Right renal pelvis (tissue), 4 donors: ENCODE measurements around the gene RSU1. TPM values are rescaled to one million over a fixed set of nuclear protein-coding genes. Genes with fewer than 3 reads are reported as not detected.

Experiments
- DNase-seq, 4 donors: peaks; one replicate each; pipeline ENCODE4 v3.0.0-alpha.2; 2013; ENCODE audit warnings: low read depth in 4 of 4, low spot score in 3 of 4, missing footprints in 1 of 4
- polyA plus RNA-seq, 4 donors: library from polyadenylated mRNA; unstranded; fragments of 120-200 nt; gene quantifications; one replicate each; pipeline ENCODE4 v1.2.1, GENCODE V29; 2013; ENCODE audit not compliant: insufficient read length in 4 of 4

RSU1 gene
- polyA plus RNA-seq, 4 donors: 83.5 to 93.0 (median 91.1) TPM

- no peak for DNase-seq
Observed at GRCh38 chr10:16822726-16823360, 5.6 kb upstream of the RSU1 start.

- DNase-seq: no peak
Observed at GRCh38 chr10:16822027-16822426, 4.8 kb upstream of the RSU1 start.

DNA sequence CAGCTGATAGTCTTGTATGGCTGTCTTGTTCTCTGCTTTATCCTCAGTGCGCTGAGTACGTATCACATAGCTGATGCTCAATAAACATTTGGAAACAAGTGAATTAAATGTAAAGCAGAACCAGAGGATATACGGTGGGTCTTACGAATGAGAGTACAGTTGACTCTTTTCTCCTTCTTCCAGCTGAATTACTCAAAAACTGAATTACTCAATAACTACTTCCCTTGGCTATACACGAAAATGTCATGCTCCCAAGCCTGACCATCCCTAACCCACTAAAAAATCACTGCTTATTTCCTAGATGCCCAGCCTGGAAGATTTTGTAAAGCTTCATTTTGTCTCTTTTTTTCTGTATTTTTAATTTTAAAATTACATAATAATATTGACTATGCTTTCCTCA is 3.2 kb upstream of the RSU1 start:
- DNase-seq: no peak

DNA sequence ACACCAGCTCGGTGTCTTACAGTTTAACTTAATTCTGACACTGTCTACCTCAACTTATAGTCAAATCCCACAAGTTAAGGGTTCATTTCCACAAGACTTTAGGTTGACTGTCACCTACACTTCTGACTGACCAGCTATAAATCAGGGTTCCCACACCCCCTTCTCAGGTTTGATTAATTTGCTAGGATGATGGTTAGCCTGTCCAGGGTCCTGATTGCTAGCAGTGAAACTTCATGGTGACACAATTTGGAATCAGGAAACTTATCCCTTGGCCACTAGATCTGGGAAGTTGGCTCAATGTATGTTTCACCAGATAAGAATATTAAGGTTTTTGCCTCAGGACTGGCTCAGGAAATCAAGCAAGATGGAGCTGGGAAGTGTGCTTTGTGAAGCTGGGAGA is 2.8 kb upstream of the RSU1 start:
- DNase-seq: no peak

DNA sequence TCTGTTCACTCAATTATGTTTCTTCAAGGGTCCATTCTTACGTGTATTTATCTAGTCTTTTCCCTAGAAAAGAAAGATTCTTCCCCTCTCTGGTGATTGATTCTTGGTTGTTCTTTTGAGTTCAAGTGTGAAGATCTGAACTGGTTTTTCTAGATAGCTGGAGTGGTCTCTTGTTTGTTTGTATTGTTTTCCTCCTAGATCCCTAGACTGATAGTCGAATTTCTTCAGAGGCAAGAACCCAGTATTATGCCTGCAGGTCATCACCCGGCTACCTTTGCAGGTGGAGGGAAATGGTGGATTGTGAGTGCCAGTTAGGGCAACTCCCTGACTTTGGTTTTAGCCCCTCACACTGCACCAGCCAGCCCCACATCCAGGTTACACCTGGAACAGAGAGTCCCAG is 2.2 kb upstream of the RSU1 start:
- DNase-seq: no peak

DNA sequence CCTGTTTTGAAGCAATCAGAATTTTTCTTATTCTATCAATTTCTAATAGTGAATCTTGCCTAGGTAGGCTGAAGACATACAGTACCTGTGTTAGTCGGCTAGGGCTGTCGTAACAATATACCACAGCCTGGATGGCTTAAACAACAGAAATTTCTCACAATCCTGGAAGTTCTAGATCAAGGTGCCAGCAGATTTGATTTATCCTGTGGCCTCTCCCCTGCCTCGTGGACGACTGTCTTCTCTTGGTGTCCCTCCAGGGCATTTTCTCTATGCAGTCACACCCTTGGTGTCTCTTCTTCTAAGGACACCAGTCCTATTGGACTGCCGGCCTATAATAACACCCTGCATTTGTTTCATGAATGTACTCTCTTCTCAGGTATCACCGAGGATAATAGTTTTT is 1.8 kb upstream of the RSU1 start:
- DNase-seq: no peak

DNA sequence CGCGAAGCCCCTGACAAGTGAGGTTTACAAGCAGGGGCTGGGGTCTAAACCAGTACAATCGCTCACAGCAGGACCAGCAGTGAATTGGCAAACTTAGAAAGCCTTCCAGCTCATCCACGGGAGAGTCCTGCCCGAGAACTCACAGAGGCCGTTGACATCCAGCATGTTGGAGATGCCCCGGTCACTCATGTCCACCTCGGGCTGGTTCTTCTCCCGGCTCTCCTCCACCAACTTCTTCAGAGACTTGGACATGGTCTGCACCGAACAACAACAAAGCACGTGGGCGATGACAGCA is 447 bp downstream of the RSU1 start:
- DNase-seq: no peak

- DNase-seq: no peak
Observed at GRCh38 chr10:16816171-16816570, 1.1 kb downstream of the RSU1 start.

DNA sequence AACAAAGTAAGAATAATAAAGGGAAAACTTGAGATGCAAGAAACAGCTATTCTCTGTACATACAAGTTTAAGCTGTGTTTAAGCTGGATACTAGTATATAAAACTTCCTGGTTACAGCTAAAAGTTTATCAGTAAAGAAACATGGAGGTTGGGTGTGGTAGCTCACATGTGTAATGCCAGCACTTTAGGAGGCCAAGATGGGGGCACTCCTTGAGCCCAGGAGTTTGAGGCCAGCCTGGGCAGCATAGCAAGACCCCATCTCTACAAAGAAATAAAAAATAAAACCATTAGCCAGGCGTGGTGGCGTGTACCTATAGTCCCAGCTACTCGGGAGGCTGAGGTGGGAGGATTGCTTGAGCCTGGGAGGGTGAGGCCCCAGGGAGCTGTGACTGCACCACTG is 3.2 kb downstream of the RSU1 start:
- DNase-seq: no peak

- no peak for DNase-seq
Observed at GRCh38 chr10:16812676-16813075, 4.5 kb downstream of the RSU1 start.

- DNase-seq: no peak
Observed at GRCh38 chr10:16811765-16812164, 5.5 kb downstream of the RSU1 start.

GRCh38 chr10:16811292-16811691 is 5.9 kb downstream of the RSU1 start:
- no peak for DNase-seq

DNA sequence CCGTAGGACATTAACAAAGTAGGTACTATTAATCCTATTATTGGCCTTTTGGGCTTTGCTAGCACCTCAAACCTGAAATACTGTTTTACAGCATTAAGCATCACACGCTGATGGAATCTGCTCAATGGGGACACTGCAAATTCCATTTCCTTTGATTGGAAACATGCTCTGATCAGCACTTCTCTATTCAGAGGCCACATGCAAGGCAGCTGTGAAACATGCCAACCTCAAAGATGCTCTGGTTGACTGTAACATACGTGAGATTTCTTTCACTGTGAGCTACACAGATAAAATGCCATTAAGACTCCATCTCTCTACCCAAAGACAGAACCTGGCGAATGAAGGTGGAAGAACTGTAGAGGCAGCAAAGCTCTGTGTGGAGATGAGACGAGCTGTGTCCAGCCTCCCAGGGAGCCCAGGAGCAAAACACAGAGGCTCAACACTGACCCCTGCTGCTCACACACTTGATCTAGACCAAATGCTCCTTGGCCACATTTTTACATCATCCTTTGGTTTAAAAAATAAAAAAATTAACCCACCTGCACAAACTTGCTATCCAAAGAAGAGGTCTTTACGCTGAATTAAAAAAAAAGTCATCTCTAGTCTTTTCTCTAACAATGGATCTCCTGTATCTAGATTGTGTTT is 8.0 kb downstream of the RSU1 start:
- no peak for DNase-seq

DNA sequence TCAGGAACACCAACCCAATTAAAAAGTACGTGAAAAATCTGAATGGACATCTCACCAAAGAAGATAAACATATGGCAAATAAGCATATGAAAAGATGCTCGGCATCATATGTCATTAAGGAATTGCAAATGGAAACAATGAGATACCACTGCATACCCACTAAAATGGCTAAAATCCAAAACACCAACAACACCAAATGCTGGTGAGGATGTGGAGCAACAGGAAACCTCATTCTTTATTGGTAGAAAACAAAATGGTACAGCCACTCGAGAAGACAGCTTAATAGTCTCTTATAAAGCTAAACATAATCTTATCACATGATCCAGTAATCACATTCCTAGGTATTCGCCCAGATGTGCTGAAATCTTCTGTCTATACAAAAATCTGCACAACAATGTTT is 13.1 kb downstream of the RSU1 start:
- DNase-seq: no peak

- no peak for DNase-seq
Observed at GRCh38 chr10:16803464-16803863, 13.8 kb downstream of the RSU1 start.

- no peak for DNase-seq
Observed at GRCh38 chr10:16799621-16800020, 17.6 kb downstream of the RSU1 start.

GRCh38 chr10:16798571-16798970 is 18.7 kb downstream of the RSU1 start:
- no peak for DNase-seq

DNA sequence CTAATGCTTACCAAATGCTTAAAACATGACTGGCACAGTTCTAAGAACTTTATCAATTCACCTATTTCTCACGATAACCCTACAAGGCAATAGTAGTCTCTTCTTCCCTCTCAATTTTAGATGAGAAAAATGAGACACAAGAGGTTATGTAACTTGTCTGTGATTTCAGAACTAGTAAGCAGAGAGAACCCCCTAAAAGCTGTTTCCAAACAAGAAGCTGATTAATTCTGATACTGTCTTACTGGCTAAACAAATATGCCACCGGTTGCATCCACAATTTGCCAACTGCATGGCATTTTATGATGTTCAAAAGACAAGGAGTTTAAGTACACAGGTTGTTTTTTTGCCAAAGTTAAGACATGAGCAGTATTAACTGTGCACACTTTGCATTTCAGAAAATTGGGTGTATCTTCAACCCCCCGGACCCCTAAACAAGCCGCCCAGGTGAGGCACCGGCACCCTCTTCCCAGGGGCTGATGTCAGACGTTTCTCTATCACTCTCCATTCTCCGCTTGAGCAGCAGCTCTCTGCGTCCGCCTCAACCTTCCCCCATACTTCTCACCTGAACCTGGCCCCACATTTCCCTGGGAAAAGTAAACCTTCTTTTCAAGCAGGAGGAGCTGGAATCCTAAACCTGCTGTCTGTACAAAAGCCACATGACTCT is 21.7 kb downstream of the RSU1 start:
- no peak for DNase-seq

GRCh38 chr10:16794005-16794404 is 23.2 kb downstream of the RSU1 start:
- DNase-seq: no peak

GRCh38 chr10:16792675-16793074 is 24.5 kb downstream of the RSU1 start:
- no peak for DNase-seq

- no peak for DNase-seq
Observed at GRCh38 chr10:16789765-16790164, 27.5 kb downstream of the RSU1 start.

DNA sequence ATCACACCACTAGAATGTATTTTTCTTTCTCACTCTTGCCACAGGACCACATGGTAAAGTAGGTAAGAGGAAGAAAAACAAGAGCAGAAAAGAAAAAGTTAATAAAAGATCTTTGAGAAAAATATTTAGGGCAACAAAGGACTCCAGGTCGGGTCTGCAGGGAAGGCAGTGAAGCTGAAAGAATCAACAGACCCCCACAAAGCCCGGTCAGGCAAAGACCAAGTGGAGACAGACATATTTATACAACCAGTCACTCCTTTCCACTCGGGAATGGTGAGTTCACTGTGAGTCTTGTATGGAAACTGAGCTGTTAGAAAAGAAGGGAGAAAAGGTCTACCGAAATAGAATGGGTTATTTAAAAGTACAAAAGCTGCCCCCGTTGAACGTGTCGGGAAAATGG is 28.0 kb downstream of the RSU1 start:
- no peak for DNase-seq
